ENCODE results near the gene OR4K15. TPM values are rescaled to one million over a fixed set of nuclear protein-coding genes. Genes with fewer than 3 reads are reported as not detected.

Gene OR4K15
- total RNA-seq, 1 donor, result not detected

DNA sequence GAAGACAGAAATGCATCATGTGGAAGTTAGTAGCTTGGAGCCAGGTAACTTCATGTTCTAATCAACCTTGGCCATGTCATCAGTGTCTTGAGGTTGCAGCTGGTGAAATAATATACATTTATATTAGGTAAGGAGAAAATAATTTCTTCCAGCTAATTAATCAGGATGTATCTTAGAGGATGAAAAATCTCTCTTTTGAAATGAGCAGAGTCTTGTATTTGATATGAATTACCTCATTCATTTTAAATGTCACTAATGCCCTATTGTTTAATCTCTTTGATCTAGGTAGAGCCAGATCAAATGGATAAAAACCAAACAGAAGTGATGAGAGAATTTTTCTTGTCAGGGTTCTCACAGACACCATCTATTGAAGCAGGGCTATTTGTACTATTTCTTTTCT lies 26.5 kb downstream of the OR4K15 start, which contains the start of gene OR4Q2:
Gene OR4Q2, plus strand, starts transcription at position 301 of the 400 bp plus-strand sequence.
- H3K4me2 ChIP-seq (ENCODE audit: insufficient read depth, low read length), result no peak within 1 kb of the TSS
- no peaks in the 10 kb centered on the region for H3K36me3 ChIP-seq (ENCODE audit: insufficient read depth, low read length)
- no peak within 1 kb of the TSS for H3K4me3 ChIP-seq (ENCODE audit: insufficient read depth, low read length)
- no peak for DNase-seq (ENCODE audit: insufficient read length, low spot score, missing footprints)
- H3K79me2 ChIP-seq (ENCODE audit: insufficient read depth, low read length), result no peaks in the 10 kb centered on the region
- H3K9me3 ChIP-seq (ENCODE audit: low read depth, low read length), result peaks cover 3% of the 10 kb centered on the region
- no peak within 1 kb of the TSS for H3K27ac ChIP-seq (ENCODE audit: low read depth, low read length)
- TF ChIP-seq, protein P1, sequence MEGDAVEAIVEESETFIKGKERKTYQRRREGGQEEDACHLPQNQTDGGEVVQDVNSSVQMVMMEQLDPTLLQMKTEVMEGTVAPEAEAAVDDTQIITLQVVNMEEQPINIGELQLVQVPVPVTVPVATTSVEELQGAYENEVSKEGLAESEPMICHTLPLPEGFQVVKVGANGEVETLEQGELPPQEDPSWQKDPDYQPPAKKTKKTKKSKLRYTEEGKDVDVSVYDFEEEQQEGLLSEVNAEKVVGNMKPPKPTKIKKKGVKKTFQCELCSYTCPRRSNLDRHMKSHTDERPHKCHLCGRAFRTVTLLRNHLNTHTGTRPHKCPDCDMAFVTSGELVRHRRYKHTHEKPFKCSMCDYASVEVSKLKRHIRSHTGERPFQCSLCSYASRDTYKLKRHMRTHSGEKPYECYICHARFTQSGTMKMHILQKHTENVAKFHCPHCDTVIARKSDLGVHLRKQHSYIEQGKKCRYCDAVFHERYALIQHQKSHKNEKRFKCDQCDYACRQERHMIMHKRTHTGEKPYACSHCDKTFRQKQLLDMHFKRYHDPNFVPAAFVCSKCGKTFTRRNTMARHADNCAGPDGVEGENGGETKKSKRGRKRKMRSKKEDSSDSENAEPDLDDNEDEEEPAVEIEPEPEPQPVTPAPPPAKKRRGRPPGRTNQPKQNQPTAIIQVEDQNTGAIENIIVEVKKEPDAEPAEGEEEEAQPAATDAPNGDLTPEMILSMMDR (IDR thresholded peaks at IDR 0.05; ENCODE audit: extremely low read depth, low read depth, low read length), result no peak
- no peak within 1 kb of the TSS for H2AFZ ChIP-seq (ENCODE audit: low read length)
- H3K27me3 ChIP-seq (ENCODE audit: insufficient read depth, low read length), result no peaks in the 10 kb centered on the region
- H3K4me1 ChIP-seq (ENCODE audit: insufficient read depth, low read length), result no peaks in the 10 kb centered on the region
- H4K20me1 ChIP-seq (ENCODE audit: insufficient read depth, low read length), result no peaks in the 10 kb centered on the region

DNA sequence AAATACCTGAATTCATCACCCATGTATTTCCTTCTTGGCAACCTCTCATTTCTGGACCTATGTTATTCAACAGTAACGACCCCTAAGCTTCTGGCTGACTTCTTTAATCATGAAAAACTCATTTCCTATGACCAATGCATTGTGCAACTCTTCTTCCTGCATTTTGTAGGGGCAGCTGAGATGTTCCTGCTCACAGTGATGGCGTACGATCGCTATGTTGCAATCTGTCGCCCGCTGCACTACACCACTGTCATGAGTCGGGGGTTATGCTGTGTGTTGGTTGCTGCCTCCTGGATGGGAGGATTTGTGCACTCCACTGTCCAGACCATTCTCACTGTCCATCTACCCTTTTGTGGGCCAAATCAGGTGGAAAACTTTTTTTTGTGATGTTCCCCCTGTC lies 26.9 kb downstream of the OR4K15 start:
- Histone ChIP-seq H3K27me3 (ENCODE audit: insufficient read depth, low read length) (no peaks in the 10 kb centered on the region), H4K20me1 (ENCODE audit: insufficient read depth, low read length) (no peaks in the 10 kb centered on the region), H3K4me2 (ENCODE audit: insufficient read depth, low read length) (no peak overlapping the region), H2AFZ (ENCODE audit: low read length) (no peak overlapping the region), H3K9me3 (ENCODE audit: low read depth, low read length) (peaks cover 5% of the 10 kb centered on the region), H3K4me3 (ENCODE audit: insufficient read depth, low read length) (no peak overlapping the region), H3K79me2 (ENCODE audit: insufficient read depth, low read length) (no peaks in the 10 kb centered on the region), H3K4me1 (ENCODE audit: insufficient read depth, low read length) (no peaks in the 10 kb centered on the region), H3K27ac (ENCODE audit: low read depth, low read length) (no peak overlapping the region), H3K36me3 (ENCODE audit: insufficient read depth, low read length) (no peaks in the 10 kb centered on the region)
- TF ChIP-seq, protein P1 (IDR thresholded peaks at IDR 0.05; ENCODE audit: extremely low read depth, low read depth, low read length), result no peak
- no peak for DNase-seq (ENCODE audit: insufficient read length, low spot score, missing footprints)

DNA sequence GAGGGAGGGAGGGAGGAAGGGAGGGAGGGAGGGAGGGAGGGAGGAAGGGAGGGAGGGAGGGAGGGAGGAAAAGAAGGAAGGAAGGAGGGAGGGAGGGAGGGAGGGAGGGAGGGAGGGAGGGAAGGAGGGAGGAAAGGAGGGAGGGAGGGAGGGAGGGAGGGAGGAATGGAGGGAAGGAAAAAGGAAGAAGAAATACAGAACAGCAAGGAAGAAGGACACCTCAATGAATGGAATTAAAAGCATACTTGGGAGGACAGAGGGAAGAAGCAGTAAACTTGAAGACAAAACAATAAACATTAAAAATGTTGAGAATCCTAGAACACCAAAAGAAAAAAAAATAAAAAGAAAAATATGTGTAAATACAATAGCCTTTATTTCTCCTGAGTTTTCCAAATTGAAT lies 32.8 kb downstream of the OR4K15 start:
- H4K20me1 ChIP-seq (ENCODE audit: insufficient read depth, low read length), result no peaks in the 10 kb centered on the region
- peaks cover 6% of the 10 kb centered on the region for H3K9me3 ChIP-seq (ENCODE audit: low read depth, low read length)
- H3K4me2 ChIP-seq (ENCODE audit: insufficient read depth, low read length), result no peak overlapping the region
- H3K79me2 ChIP-seq (ENCODE audit: insufficient read depth, low read length), result no peaks in the 10 kb centered on the region
- TF ChIP-seq, protein P1 (IDR thresholded peaks at IDR 0.05; ENCODE audit: extremely low read depth, low read depth, low read length), result no peak
- no peak for DNase-seq (ENCODE audit: insufficient read length, low spot score, missing footprints)
- no peaks in the 10 kb centered on the region for H3K4me1 ChIP-seq (ENCODE audit: insufficient read depth, low read length)
- H3K27ac ChIP-seq (ENCODE audit: low read depth, low read length), result no peak overlapping the region
- no peaks in the 10 kb centered on the region for H3K36me3 ChIP-seq (ENCODE audit: insufficient read depth, low read length)
- no peak overlapping the region for H2AFZ ChIP-seq (ENCODE audit: low read length)
- H3K27me3 ChIP-seq (ENCODE audit: insufficient read depth, low read length), result no peaks in the 10 kb centered on the region
- no peak overlapping the region for H3K4me3 ChIP-seq (ENCODE audit: insufficient read depth, low read length)

DNA sequence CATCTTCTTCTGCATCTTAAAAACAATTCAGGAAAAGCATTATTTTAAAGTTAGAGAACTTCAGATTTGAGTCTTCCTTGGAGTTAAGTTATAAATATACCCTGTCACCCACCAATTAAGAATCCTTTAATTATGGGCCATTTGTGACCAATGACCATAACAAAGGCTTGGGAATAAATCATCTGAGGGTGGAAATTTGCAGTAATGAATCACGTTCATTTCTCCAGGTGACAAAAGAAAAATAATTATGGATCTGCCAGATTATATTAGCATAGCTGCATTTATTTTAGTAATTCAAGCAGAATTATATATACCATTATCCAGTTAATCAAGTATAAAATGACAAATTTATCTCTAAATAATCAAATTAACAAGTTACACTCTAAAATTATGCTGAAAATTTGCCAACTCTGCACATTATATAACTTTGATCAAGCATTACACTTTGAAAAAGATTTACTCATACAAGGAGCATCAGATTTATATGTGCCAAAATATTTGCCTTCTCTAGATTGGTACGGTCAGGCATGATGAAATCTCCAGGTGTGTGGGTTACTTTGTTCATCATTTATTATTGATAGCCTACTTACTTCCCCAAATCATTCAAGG lies 44.0 kb downstream of the OR4K15 start, which contains the start of gene OR4K14:
Gene OR4K14, minus strand, starts transcription at position 51 of the 609 bp plus-strand sequence. CDS start 4,114 bp downstream, outside the sequence.
- DNase-seq (ENCODE audit: insufficient read length, low spot score, missing footprints), result no peak
- no peak within 1 kb of the TSS for H3K4me2 ChIP-seq (ENCODE audit: insufficient read depth, low read length)
- H3K27me3 ChIP-seq (ENCODE audit: insufficient read depth, low read length), result no peaks in the 10 kb centered on the region
- H3K4me3 ChIP-seq (ENCODE audit: insufficient read depth, low read length), result no peak within 1 kb of the TSS
- no peaks in the 10 kb centered on the region for H4K20me1 ChIP-seq (ENCODE audit: insufficient read depth, low read length)
- no peak within 1 kb of the TSS for H2AFZ ChIP-seq (ENCODE audit: low read length)
- no peaks in the 10 kb centered on the region for H3K4me1 ChIP-seq (ENCODE audit: insufficient read depth, low read length)
- no peaks in the 10 kb centered on the region for H3K79me2 ChIP-seq (ENCODE audit: insufficient read depth, low read length)
- peaks cover under 1% of the 10 kb centered on the region for H3K9me3 ChIP-seq (ENCODE audit: low read depth, low read length)
- TF ChIP-seq, protein P1 (IDR thresholded peaks at IDR 0.05; ENCODE audit: extremely low read depth, low read depth, low read length), result no peak
- H3K27ac ChIP-seq (ENCODE audit: low read depth, low read length), result no peak within 1 kb of the TSS
- H3K36me3 ChIP-seq (ENCODE audit: insufficient read depth, low read length), result no peaks in the 10 kb centered on the region

Other genes starting within 250 kb of the OR4K15 start
- gene OR4Q3, start 232.0 kb upstream of the OR4K15 start, total RNA-seq, result not detected in 2 replicates
- gene OR4M1, start 202.1 kb upstream of the OR4K15 start, total RNA-seq, result not detected in 2 replicates
- gene OR4N2, start 171.8 kb upstream of the OR4K15 start, total RNA-seq, result under 0.01 TPM in 1 of 2 replicates, not detected in the other
- not detected in 2 replicates for gene OR4K2, start 100.4 kb upstream of the OR4K15 start, total RNA-seq
- not detected in 2 replicates for gene OR4K5, start 55.0 kb upstream of the OR4K15 start, total RNA-seq
- gene OR4K1, start 44.7 kb upstream of the OR4K15 start, total RNA-seq, result not detected in 2 replicates
- not detected in 2 replicates for gene OR4Q2, start 26.6 kb downstream of the OR4K15 start, total RNA-seq
- not detected in 2 replicates for gene OR4K14, start 43.7 kb downstream of the OR4K15 start, total RNA-seq
- gene OR4K13, start 60.4 kb downstream of the OR4K15 start, total RNA-seq, result not detected in 2 replicates
- gene OR4L1, start 84.5 kb downstream of the OR4K15 start, total RNA-seq, result not detected in 2 replicates
- gene OR4K17, start 135.1 kb downstream of the OR4K15 start, total RNA-seq, result not detected in 2 replicates
- gene OR4N5, start 163.2 kb downstream of the OR4K15 start, total RNA-seq, result not detected in 2 replicates
- gene OR11G2, start 215.3 kb downstream of the OR4K15 start, total RNA-seq, result not detected in 2 replicates
- not detected in 2 replicates for gene OR11H6, start 248.1 kb downstream of the OR4K15 start, total RNA-seq

All from osteoblast (primary cell).